Activated naive CD8-positive, alpha-beta T cell treated with anti-CD3 and anti-CD28 coated beads, Interleukin-2, amount 10 ng/mL, durations not matched to agents 7 days and 5 days (primary cell): ENCODE measurements around the gene GRB7. TPM values are rescaled to one million over a fixed set of nuclear protein-coding genes. Genes with fewer than 3 reads are reported as not detected.

Experiments
- ATAC-seq: fragments of 150-1000 bp; cut with Tn5 transposase; one replicate; pipeline ENCODE4 v1.10.0; 2021; ENCODE audit warnings: low read depth, moderate library complexity
- POLR2A ChIA-PET: fragments of 350-600 bp; sonication (Branson Sonifier 250); formaldehyde crosslinking; loops from one replicate; lab custom pipeline; 2021; ENCODE audit warnings: antibody characterized with exemption; lab: Charles Lee
- DNase-seq: peaks from one replicate; pipeline ENCODE4 v3.0.0; 2021
- H3K27ac Mint-ChIP-seq: one replicate; pipeline ENCODE4 v1.8.0; 2022; ENCODE audit warnings: mild to moderate bottlenecking, mixed read lengths
- H3K27me3 Mint-ChIP-seq: one replicate; pipeline ENCODE4 v1.8.0; 2022; ENCODE audit warnings: mild to moderate bottlenecking, moderate library complexity, mixed read lengths
- H3K36me3 Mint-ChIP-seq: one replicate; pipeline ENCODE4 v1.8.0; 2021; ENCODE audit warnings: mild to moderate bottlenecking, mixed read lengths
- H3K4me1 Mint-ChIP-seq: one replicate; pipeline ENCODE4 v1.8.0; 2021; ENCODE audit warnings: mixed read lengths
- H3K4me3 Mint-ChIP-seq: one replicate; pipeline ENCODE4 v1.8.0; 2022; ENCODE audit warnings: mild to moderate bottlenecking, moderate library complexity, mixed read lengths
- H3K9me3 Mint-ChIP-seq: one replicate; pipeline ENCODE4 v1.8.0; 2021; ENCODE audit warnings: mixed read lengths
- total RNA-seq, 2 experiments: library from RNA; stranded (reverse); gene quantifications; one replicate each; pipeline ENCODE4 v1.2.3, GENCODE V29; 2021

GRB7 gene
- total RNA-seq, 2 experiments from 2014 or later = 0.37 to 0.61 TPM

DNA sequence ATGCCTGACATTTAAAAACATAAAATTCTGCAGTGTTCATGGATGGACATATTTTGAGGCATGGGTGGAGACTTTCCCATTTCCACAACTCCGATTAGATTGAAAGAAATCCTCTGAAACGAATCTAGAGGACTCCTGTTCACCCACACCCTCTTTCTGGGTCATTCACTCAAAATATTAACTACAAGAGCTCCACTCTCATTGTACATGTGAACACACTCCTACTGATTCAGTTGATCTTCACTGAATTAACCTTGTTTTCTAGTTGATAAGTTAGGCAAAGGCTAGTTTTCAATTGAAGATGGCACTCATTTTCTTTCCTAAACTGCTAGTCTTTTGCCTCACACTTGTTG, 44.1 kb downstream of the GRB7 start:
- H3K36me3 Mint-ChIP-seq = peaks cover 25% of the 10 kb centered on the region
- POLR2A ChIA-PET = interaction anchor here (1.8 to 2.5 kb wide), 2 partner anchors 10 to 11 kb away, joined by 5 to 7 read pairs; no protein-coding TSS in a partner anchor

GRCh38 chr17:39782481-39782880, 44.7 kb downstream of the GRB7 start:
- no peaks in the 10 kb centered on the region for H3K27me3 Mint-ChIP-seq

More for the DNA sequence above, 44.1 kb downstream of the GRB7 start:
- H3K27me3 Mint-ChIP-seq = no peaks in the 10 kb centered on the region
- DNase-seq = no peak
- H3K4me3 Mint-ChIP-seq = no peak overlapping the region
- peaks cover 49% of the 10 kb centered on the region for H3K4me1 Mint-ChIP-seq
- H3K9me3 Mint-ChIP-seq = no peaks in the 10 kb centered on the region
- no peak for ATAC-seq
- H3K27ac Mint-ChIP-seq = no peak overlapping the region

GRCh38 chr17:39782980-39783379, 45.2 kb downstream of the GRB7 start:
- POLR2A ChIA-PET = no interaction called here
- ATAC-seq (no peak), DNase-seq (no peak)
- Mint-ChIP-seq H3K36me3 (peaks cover 37% of the 10 kb centered on the region), H3K4me1 (peaks cover 45% of the 10 kb centered on the region), H3K27me3 (no peaks in the 10 kb centered on the region), H3K27ac (no peak overlapping the region), H3K4me3 (no peak overlapping the region), H3K9me3 (no peaks in the 10 kb centered on the region)

More at GRCh38 chr17:39782481-39782880, 44.7 kb downstream of the GRB7 start:
- Mint-ChIP-seq H3K4me1 (peaks cover 49% of the 10 kb centered on the region), H3K36me3 (peaks cover 32% of the 10 kb centered on the region), H3K27ac (no peak overlapping the region), H3K4me3 (no peak overlapping the region), H3K9me3 (no peaks in the 10 kb centered on the region)
- DNase-seq (no peak), ATAC-seq (no peak)
- POLR2A ChIA-PET = no interaction called here

- no peak for DNase-seq
- POLR2A ChIA-PET = interaction anchor here (0.8 kb wide), 1 partner anchor 74 kb away, joined by 3 read pairs; no protein-coding TSS in a partner anchor
- H3K27me3 Mint-ChIP-seq = no peaks in the 10 kb centered on the region
- H3K4me1 Mint-ChIP-seq = peaks cover 31% of the 10 kb centered on the region
- no peaks in the 10 kb centered on the region for H3K9me3 Mint-ChIP-seq
- no peak for ATAC-seq
- no peak overlapping the region for H3K27ac Mint-ChIP-seq
- H3K36me3 Mint-ChIP-seq = peaks cover 53% of the 10 kb centered on the region
- H3K4me3 Mint-ChIP-seq = no peak overlapping the region
These were observed 49.3 kb downstream of the GRB7 start for GRCh38 chr17:39787041-39787440.

- H3K27me3 Mint-ChIP-seq = no peaks in the 10 kb centered on the region
- H3K36me3 Mint-ChIP-seq = peaks cover 50% of the 10 kb centered on the region
- ATAC-seq (no peak), DNase-seq (no peak)
- H3K4me1 Mint-ChIP-seq = peaks cover 31% of the 10 kb centered on the region
- no peaks in the 10 kb centered on the region for H3K9me3 Mint-ChIP-seq
- H3K4me3 Mint-ChIP-seq = no peak overlapping the region
- POLR2A ChIA-PET = interaction anchor here (0.8 kb wide), 1 partner anchor 26 kb away, joined by 3 read pairs; no protein-coding TSS in a partner anchor
- no peak overlapping the region for H3K27ac Mint-ChIP-seq
These were observed 50.2 kb downstream of the GRB7 start for GRCh38 chr17:39787743-39788484.

DNA sequence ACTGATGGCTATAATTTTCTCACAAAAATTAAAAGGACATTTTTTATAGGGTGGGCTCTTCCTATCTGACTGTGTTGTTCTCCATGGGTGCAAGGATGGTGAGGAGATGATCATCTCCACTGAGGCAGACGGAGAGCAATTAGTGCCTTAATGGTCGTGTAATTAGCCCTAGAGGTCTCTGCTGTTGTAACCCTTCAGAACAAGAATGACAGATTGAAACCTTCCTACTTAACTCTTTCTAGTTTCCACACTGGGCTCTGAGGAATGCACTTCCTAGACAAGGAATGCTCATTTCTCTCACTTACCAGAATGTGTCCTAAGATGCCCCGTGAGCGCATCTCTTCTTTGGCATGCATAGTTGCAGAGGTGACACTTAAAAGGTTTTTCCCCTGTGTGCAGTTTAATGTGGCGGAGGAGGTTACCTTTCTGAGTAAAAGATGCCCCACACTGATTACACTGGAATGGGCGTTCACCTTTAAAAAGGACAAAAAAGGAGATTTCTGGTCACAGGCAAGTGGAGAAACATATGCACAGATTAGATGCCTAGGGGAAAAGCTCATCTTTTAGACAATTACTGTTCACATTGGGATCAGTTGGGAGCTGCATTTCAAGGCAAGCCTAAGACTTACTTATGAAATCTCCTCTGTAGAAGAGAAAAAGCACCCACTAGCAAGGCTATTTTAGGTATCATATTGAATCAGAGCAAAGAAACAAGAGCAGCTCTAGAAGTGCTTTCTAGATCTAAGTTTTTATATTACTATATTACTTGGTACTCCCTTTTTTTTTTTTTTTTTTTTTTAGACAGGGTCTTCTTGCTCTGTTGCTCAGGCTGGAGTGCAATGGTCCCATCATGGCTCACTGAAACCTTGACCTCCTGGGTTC, 53.6 kb downstream of the GRB7 start:
- peaks cover 38% of the 10 kb centered on the region for H3K36me3 Mint-ChIP-seq
- peaks cover 44% of the 10 kb centered on the region for H3K4me1 Mint-ChIP-seq
- POLR2A ChIA-PET = interaction anchor here (0.5 to 3.3 kb wide), 7 partner anchors 10 to 139 kb away, joined by 3 to 8 read pairs (median 5); no protein-coding TSS in a partner anchor
- peak overlapping the region; percentile 47 for H3K27ac Mint-ChIP-seq
- H3K27me3 Mint-ChIP-seq = no peaks in the 10 kb centered on the region
- peak; percentile 73 for ATAC-seq
- H3K4me3 Mint-ChIP-seq = peak overlapping the region; percentile 65
- H3K9me3 Mint-ChIP-seq = no peaks in the 10 kb centered on the region
- no peak for DNase-seq

- Mint-ChIP-seq H3K27me3 (no peaks in the 10 kb centered on the region), H3K4me1 (peaks cover 39% of the 10 kb centered on the region), H3K4me3 (peak overlapping the region; percentile 74), H3K27ac (peak overlapping the region; percentile 92), H3K36me3 (peaks cover 32% of the 10 kb centered on the region), H3K9me3 (peaks cover 1% of the 10 kb centered on the region)
- ATAC-seq (peak; percentile 3), DNase-seq (no peak)
- POLR2A ChIA-PET = interaction anchor here (0.9 to 3.3 kb wide), 11 partner anchors 10 to 188 kb away, joined by 3 to 13 read pairs (median 4); partner anchors contain the start of gene PSMD3
These were observed 54.9 kb downstream of the GRB7 start for GRCh38 chr17:39792526-39793221.

DNA sequence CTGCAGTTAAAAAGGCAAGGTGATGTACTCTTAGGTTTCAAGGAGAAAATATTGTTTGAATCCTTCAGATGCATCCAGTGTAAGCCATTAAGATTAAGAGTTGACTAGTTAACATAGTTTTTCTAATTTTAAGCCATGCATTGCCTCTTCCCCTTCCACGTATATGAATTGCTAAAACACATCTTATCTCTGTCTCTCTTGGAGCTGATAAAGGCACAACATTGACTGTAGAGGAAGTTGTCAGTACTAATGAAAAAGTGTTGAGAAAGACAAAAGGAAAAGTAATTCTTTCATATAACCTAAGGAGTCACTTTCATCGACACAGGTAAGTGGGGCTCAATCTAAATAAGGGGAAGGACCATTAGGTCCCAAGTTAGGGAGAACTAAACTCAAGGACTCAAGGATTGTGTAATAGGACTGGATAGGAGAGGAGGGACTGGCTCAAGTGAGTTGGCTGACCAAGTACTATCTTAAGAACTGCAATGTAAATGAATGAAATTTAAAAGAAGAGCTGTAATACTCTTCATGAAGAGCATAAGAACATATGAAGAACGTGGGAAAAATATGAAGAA, 55.6 kb downstream of the GRB7 start:
- Mint-ChIP-seq H3K27me3 (no peaks in the 10 kb centered on the region), H3K9me3 (peaks cover 1% of the 10 kb centered on the region), H3K4me3 (peak overlapping the region; percentile 74), H3K36me3 (peaks cover 25% of the 10 kb centered on the region), H3K4me1 (peaks cover 42% of the 10 kb centered on the region), H3K27ac (peak overlapping the region; percentile 92)
- ATAC-seq (peak; percentile 12), DNase-seq (no peak)
- POLR2A ChIA-PET = interaction anchor here (0.9 to 3.3 kb wide), 11 partner anchors 9 to 187 kb away, joined by 3 to 13 read pairs (median 4); partner anchors contain the start of gene PSMD3

DNA sequence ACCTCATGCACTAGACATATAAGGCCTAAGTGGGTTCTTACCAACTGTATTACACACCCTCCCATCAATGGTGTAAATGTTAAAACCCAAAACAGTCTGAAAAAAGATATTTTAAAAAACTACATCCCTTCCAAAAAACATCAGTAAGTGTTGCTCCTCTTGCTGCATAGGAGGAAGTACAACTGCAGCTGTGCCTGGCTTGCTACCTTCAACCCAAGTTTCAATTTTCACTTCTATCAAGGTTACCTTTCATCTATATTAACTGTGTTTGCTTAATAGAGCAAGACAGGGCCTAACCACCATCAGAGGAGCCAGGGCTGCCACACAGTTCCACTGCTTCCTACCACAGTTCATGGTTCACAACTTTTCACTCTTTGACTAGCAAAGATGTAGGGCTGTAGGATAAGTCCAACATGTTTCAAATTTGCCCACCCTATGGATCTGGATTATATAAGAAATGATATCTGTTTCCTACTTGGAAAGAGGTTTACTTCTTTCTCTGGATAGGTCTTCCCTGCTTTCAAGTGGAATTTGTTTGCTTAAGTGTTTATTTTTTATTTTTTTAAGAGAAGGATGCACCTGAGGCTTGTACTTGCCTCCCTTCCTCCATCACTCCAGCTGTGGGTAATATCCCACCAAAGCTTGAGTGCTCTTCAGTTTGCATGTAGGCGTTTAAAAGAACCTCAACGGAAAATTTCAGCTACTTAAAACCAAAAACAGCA, 56.7 kb downstream of the GRB7 start:
- peaks cover 20% of the 10 kb centered on the region for H3K36me3 Mint-ChIP-seq
- peak overlapping the region; percentile 63 for H3K4me3 Mint-ChIP-seq
- peak overlapping the region; percentile 92 for H3K27ac Mint-ChIP-seq
- peaks cover 50% of the 10 kb centered on the region for H3K4me1 Mint-ChIP-seq
- ATAC-seq (peak; percentile 67), DNase-seq (no peak)
- H3K27me3 Mint-ChIP-seq = no peaks in the 10 kb centered on the region
- H3K9me3 Mint-ChIP-seq = peaks cover 1% of the 10 kb centered on the region
- POLR2A ChIA-PET = interaction anchor here (1.2 to 3.3 kb wide), 7 partner anchors 8 to 64 kb away, joined by 3 to 13 read pairs (median 4); partner anchors contain the start of gene MIEN1
